Mesenteric fat pad (tissue), 1 donor: ENCODE measurements around the gene AFAP1. TPM values are rescaled to one million over a fixed set of nuclear protein-coding genes. Genes with fewer than 3 reads are reported as not detected.

ENCODE experiments used
- DNase-seq: peaks from one replicate; pipeline ENCODE4 v3.0.0-alpha.2; 2020; ENCODE audit warnings: low spot score
- total RNA-seq: library from RNA; stranded (reverse); fragmentation: NEBNext Ultra II Directional; extraction: Animal tissue kit (Norgen Biotek cat#: 25700); gene quantifications from one replicate; pipeline ENCODE4 v1.2.1, GENCODE V29; 2021
- donor health status: DM: yes; HTN: yes; CAD: no.

The AFAP1 gene
- total RNA-seq, 1 donor from 2014 or later = 33.9 TPM

- no peak for DNase-seq
These were observed 95.6 kb downstream of the AFAP1 start for GRCh38 chr4:7843831-7844593.

DNA sequence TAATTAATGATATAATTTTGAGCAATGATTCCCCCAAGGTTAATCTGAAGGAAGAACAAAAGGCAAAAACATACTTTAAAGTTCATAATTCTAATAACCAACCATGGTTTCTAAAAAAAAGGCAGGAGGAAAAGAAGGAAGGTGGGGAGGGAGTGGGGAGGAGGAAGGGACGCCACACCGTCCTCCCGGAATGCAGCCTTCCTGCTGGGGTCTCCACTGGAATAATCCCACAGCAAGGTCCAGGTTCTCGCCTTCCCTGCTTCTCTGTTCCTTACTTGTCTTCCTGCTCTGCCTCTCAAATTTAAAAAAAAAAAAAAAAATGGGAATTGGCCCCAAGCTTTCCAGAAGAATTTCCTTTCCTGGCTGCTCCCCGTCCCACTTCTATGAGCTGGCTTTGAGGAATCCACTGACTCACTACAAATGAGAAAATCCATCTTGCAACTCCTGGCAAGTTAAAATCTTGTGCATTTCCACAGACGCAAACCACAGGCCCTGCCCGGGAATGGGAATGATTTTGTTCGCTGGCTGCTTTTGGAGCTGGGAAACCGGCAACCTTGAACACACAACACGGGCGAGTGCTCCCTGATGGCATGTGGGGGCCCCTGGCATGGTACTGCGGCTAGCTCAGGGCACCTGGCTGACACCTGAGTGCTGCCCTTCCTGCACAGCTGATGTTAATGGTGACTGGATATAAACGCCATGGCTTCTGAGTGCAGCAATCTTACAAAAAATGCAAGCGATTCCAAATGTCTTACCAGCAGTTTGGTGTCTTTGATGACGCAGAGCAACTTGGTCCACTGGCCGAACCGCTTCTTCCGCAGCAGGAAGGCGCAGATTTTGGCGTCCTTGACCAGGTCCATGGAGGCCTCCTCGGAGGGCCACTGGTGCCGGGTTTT is 97.0 kb downstream of the AFAP1 start:
- peak; percentile 80 for DNase-seq

- DNase-seq = no peak
These were observed 97.8 kb downstream of the AFAP1 start for GRCh38 chr4:7841894-7842293.

DNA sequence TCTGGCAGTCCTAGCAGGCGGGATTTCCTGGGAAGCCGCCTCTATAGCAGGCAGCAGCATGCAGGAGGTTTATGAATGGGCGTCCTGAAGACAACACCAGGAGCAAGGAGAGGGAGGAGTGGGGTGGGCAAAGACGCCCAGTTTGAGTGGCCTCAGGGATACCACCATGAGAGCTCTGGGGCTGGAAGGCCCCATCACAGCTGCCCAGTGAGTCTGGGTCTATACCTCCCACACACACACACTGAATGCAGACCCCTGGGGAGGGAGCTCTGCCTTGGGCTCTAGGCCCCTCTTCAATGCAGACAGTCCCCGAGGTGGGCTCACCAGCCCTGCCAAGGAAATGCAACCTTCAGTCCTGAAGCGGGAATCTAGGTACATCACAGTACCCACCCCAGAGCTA is 98.6 kb downstream of the AFAP1 start:
- DNase-seq = peak; percentile 57

DNA sequence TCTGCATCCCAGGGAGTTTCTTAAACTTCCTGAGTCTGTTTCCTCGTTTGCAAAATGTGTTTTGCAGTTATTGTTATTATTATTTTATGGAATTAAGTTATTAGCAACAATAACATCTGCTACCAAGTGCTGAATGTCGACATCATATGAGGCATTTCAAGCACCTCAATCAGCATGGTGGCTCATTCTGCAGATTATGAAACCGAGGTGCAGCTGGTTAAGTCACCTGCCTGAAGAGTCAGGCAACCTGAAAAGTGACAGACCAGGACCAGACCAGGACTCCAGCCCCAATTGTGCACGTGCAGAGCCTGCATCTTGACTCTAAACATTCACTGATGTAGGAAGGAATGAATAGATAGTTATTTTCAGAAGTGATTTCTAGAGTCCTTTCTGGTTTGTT is 99.8 kb downstream of the AFAP1 start:
- DNase-seq = no peak

- no peak for DNase-seq
These were observed 101.4 kb downstream of the AFAP1 start for GRCh38 chr4:7838136-7838782.

GRCh38 chr4:7837597-7838135 is 102.0 kb downstream of the AFAP1 start:
- no peak for DNase-seq

DNA sequence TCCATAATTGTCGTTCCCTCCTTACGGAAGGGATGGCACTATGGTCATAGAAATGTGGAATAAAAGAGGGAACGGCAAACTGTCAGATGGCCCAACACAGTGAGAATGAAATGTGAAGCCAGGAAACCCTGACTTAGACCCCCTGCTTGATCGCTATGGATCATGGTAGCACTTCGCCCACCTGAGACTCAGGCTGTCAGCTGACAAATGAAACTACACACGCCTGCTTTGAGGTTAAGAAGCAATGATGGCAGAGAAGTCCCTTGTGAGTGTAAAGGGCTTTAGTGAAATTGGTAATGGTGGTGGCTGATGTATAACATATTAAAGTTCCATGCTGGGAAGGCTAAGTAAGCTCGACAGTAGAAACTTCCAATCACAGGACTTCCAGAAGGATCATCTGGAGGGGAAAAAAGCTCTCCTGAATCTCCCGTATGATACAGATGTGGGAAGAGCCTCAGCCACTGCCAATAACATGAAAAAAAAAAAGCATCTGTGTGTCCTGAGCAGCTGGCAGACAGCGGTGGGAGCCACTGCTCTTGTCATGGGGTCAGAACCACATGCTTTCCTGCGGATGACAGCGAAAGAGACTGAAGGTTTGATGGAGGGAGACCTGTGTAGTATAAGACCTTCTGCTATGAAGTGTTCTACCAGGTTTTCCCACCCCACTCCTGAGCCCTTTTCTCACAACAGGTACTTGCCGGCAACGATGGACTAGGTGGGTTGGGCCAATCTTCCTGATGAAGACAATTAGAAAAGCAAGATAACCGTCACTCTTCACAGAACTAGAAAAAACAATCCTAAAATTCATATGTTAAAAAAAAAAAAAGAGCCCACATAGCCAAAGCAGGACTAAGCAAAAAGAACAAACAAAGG is 107.6 kb downstream of the AFAP1 start:
- DNase-seq = peak; percentile 30

DNA sequence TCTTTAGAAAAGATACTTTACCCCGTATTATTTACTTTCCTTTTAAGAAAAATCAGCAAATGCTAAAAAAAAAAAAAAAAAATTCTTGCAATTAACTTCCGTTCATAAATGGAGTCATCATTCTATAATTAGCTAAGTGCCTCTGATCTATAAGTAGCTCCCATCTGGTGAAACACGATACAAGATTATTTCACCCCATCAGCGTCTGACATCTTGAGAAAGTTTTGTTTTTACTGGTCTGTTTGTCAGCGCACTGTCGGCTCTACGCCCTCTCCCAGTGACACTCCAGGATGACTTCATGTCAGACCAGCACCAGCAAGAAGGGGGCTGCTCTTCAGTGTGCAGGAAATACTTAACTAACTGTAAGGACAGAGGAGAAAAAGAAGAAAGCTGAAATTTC is 108.3 kb downstream of the AFAP1 start:
- DNase-seq = peak; percentile 33

GRCh38 chr4:7830747-7831146 is 108.9 kb downstream of the AFAP1 start:
- peak; percentile 8 for DNase-seq

DNA sequence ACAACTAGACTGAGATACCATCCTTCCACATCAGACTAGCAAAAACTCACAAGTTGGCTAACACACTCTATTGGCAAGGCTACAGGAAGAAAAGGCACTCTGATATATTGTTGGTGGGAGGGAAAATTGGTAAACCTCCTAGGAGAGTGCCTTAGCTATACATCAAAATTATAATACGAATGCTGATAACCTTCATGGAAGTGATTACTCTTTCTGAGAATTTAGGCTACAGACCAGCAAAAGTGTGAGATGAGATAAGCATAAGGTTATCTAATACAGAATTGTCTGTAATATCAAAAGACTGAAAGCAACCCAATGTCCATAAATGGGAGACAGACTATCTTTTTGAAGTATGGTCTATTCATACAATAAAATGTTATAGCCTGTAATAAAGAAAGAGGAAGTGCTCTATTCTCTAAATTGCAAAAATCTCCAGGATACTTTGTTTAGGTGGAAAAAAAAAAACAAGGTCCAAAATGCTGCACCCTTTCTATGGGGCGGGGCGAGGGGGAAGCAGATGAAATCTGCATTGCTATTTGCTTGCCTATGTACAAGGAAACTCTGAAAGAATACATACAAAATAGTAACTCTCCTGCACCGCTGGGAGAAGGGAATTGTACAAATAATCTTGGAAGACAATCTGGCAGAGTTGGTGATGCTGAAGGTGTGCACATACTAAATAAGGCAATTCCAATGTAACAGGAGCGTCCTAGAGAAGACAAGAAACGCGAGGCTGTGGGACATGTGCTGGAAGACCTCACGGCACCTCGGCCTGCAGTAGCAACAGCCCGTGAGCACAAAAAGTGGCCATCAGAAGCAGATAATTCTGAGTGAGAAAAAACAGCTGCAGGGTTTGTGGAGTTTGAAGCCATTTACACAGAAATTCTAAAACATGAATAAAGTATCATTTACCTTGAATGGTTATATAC is 109.7 kb downstream of the AFAP1 start:
- DNase-seq = peak; percentile 11

DNA sequence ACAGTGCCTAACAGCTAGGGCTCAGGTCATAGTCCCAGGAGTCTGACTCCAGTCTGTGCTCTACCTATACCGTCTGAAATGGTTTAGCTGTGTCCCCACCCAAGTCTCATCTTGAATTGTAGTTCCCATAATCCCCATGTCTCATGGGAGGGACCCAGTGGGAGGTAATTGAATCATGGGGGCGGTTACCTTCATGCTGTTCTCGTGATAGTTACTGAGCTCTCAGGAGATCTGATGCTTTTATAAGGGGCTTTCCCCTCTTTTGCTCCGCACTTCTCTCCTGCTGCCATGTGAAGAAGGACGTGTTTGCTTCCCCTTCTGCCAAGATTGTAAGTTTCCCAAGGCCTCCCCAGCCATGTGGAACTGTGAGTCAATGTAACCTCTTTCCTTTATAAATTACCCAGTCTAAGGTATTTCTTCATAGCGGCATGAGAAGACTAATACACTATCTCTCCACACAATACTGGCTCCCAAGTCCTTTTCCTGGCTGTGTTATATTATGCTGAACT is 110.8 kb downstream of the AFAP1 start:
- no peak for DNase-seq

GRCh38 chr4:7828011-7828720 is 111.5 kb downstream of the AFAP1 start:
- DNase-seq = peak; percentile 74

- DNase-seq = peak; percentile 16
These were observed 112.1 kb downstream of the AFAP1 start for GRCh38 chr4:7827566-7827965.

- DNase-seq = peak; percentile 41
These were observed 112.8 kb downstream of the AFAP1 start for GRCh38 chr4:7826909-7827306.

DNA sequence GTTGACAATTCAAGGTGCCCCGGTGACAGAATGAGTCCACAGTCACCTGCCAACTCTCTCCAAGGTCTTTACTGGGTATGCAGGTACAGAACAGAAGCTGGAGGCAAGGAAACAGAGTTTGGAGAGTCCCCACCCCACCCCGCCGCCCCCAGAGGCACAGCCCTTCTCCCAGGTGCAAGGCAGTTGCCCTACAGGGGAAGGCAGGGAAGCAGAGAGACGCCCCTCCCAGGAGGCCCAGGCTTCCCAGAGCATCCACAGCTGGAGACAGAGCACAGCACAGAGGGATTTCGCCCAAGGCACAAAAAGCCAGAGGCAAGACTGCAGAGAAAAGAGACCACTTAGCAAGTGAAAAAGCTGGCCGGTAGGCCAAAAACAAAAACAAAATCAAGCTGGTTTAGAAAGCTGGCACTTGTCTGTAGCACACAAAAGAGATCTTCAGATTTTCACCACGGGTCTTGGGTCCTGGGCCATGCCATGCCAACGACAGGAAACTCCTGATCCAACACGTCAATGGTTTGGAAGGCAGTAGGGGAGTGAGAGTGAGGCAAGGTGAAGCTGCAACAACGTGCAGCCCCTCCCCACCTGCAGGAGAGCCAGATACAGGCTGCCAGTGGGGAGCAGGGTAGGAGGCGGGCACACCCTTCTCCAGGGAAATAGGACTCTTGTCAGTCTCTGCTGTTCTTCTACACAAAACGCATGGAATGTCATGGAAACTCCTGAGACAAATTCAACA is 113.3 kb downstream of the AFAP1 start:
- DNase-seq = peak; percentile 65

DNA sequence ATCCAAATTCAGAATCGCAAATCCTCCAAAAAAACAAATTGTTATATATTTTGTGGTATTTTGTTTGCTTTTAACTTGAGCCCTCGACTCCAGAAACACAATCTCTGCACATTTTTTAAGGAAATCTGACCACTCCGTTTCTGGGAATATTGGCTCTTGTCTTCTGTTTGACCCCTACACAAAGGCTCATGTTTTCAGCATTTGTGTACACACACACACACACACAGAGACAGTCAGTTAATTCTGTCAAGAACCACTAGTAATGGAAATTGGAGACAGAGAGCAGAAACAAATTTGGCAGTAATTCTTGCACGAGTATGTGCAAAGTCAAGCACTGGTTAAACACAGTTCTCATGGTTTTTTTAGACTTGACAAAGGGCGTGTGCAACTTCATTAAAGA is 115.4 kb downstream of the AFAP1 start:
- DNase-seq = no peak

DNA sequence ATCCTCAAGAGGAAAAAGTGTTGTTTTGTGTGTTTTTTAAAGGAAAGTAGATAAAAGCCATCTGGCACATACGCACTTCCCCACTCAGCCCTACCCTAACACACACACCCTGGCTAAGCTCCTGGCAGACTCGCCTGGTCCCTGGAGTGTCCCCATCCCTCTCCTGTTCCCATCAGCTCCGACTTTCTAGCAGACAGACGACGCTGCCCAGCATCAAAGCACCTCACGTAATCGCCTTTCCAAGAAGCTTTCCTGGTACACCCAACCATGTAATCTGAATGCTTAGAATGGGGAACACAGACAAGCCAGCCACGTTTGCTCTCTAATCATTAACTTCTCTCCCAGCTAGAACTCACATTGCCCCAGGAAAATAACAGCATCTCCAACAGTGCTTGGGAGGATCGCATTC is 116.2 kb downstream of the AFAP1 start:
- DNase-seq = no peak
